Activated naive CD8-positive, alpha-beta T cell (primary cell): ENCODE measurements around the gene OR10R2.
"Not testable (repeated sequence)": the region's sequence is repeated elsewhere in the genome, so short reads cannot be mapped to it uniquely, and the experiment has no call there.

ENCODE experiments used
- H3K27ac Mint-ChIP-seq: one replicate; pipeline ENCODE4 v1.8.0; 2021; ENCODE audit warnings: mixed read lengths
- H3K27me3 Mint-ChIP-seq: one replicate; pipeline ENCODE4 v1.8.0; 2021; ENCODE audit warnings: mixed read lengths
- H3K36me3 Mint-ChIP-seq: one replicate; pipeline ENCODE4 v1.8.0; 2021; ENCODE audit warnings: mixed read lengths
- H3K4me1 Mint-ChIP-seq: one replicate; pipeline ENCODE4 v1.8.0; 2021; ENCODE audit warnings: low read depth, mixed read lengths
- H3K4me3 Mint-ChIP-seq: one replicate; pipeline ENCODE4 v1.8.0; 2021; ENCODE audit warnings: mild to moderate bottlenecking, mixed read lengths
- H3K9me3 Mint-ChIP-seq: one replicate; pipeline ENCODE4 v1.8.0; 2021; ENCODE audit warnings: low read depth, mixed read lengths

The OR10R2 gene, protein sequence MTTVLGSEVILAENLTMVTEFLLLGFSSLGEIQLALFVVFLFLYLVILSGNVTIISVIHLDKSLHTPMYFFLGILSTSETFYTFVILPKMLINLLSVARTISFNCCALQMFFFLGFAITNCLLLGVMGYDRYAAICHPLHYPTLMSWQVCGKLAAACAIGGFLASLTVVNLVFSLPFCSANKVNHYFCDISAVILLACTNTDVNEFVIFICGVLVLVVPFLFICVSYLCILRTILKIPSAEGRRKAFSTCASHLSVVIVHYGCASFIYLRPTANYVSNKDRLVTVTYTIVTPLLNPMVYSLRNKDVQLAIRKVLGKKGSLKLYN

DNA sequence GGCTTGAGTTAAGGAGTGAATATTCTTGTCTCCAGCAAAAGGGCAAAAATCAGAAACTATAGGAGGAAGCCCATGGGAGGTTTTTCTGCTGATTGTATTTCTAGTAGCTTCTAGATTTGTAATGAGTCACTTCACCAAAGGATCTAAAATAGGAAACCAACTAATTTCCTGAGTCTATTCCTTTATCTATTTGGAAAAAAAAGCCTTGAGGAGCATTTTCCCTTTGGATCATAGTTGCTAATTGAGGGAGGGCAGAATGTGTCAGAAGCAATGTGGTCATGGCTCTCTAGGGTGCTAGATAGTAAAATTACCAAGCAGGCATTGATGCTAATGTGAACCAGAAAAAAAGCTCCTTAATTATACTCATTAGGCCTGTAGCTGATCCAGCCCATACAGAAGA, at the start of gene OR10R2:
TSS of gene OR10R2 (plus strand) at position 301 of the 400 bp plus-strand sequence. CDS start 106 bp downstream, outside the sequence.
- Mint-ChIP-seq H3K4me1 (no peaks in the 10 kb centered on the region), H3K4me3 (no peak within 1 kb of the TSS), H3K36me3 (no peaks in the 10 kb centered on the region), H3K9me3 (no peaks in the 10 kb centered on the region), H3K27me3 (peaks cover 10% of the 10 kb centered on the region), H3K27ac (no peak within 1 kb of the TSS)

DNA sequence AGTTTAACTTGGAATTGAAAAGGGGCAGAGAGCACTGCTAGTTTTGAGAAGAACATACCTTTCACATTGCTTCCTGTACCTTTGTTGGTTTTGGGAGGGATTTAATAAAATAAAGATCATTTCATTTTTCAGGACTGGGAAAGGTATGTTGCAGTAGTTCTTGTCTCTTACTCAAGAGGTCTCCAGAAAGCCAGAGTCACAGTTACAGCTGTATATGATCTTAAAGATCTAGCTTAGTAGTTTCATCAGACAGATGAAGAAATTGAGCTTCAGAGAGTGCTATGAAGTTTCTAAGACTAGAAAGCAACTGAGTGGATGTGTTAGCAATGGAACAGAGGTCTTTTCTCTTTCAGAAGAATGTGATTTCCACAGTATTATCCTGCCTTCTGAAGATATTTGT, 47.0 kb upstream of the OR10R2 start:
- H3K36me3 Mint-ChIP-seq, result peaks cover 2% of the 10 kb centered on the region
- no peak overlapping the region for H3K27ac Mint-ChIP-seq
- H3K9me3 Mint-ChIP-seq, result no peaks in the 10 kb centered on the region
- H3K4me3 Mint-ChIP-seq, result no peak overlapping the region
- H3K27me3 Mint-ChIP-seq, result peaks cover 2% of the 10 kb centered on the region
- H3K4me1 Mint-ChIP-seq, result no peaks in the 10 kb centered on the region

DNA sequence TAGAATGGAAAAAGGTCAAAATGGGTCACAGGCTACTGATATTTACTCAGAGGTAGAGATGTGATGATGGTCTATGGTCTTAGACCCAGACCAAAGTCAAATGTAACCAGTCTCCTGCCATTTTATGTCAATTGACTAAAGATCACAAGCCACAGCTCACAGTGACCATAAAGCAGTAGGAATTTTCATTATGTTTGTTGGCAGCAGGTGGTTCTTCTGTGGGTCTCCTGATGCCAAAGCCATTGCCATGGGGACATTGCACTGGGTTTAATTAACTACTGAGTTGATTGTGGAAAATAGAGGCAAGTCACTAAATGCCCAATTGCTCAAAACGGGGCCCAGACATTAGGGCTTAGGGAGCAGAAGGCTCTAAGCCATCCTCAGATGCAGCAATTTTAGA, 45.9 kb upstream of the OR10R2 start, which contains the start of gene OR10K2:
TSS of gene OR10K2 (minus strand) at position 101 of the 400 bp plus-strand sequence. CDS start 5,371 bp downstream, outside the sequence.
- Mint-ChIP-seq H3K9me3 (no peaks in the 10 kb centered on the region), H3K36me3 (peaks cover 2% of the 10 kb centered on the region), H3K4me3 (no peak within 1 kb of the TSS), H3K27ac (no peak within 1 kb of the TSS), H3K27me3 (peaks cover 2% of the 10 kb centered on the region), H3K4me1 (no peaks in the 10 kb centered on the region)

DNA sequence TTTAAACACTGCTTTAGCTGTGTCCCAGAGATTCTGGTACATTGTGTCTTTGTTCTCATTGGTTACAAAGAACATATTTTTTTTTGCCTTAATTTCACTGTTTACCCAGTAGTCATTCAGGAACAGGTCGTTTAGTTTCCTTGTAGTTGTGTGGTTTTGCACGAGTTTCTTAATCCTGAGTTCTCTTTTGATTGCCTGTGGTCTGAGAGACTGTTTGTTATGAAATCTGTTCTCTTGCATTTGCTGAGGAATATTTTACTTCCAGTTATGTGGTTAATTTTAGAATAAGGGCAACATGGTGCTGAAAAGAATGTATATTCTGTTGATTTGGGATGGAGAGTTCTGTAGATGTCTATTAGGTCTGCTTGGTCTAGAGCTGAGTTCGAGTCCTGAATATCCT, 41.9 kb upstream of the OR10R2 start:
- H3K9me3 Mint-ChIP-seq, H3K4me3 Mint-ChIP-seq, H3K27ac Mint-ChIP-seq, H3K36me3 Mint-ChIP-seq, H3K4me1 Mint-ChIP-seq: not testable (repeated sequence)
- peaks cover 14% of the 10 kb centered on the region for H3K27me3 Mint-ChIP-seq

DNA sequence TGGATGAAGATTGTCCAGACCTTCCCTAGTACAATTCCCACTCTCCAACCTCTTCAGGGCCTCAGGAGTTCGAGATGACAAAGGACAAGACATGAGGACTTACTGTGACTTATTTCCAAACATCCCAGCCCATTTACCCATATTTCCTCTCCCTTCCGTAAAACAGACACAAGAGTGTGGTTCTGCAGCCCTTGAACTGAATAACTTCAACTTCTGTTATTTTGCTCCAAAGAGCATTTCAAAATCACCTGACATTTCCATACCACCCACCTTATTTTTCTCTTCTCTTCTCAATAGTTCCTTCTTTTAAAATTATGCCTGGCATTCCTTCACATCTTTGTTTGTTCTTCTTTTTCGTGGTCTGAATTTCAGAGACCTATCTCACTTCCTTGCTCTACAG, 37.3 kb upstream of the OR10R2 start:
- no peak overlapping the region for H3K27ac Mint-ChIP-seq
- H3K4me3 Mint-ChIP-seq, result no peak overlapping the region
- H3K4me1 Mint-ChIP-seq, result no peaks in the 10 kb centered on the region
- peaks cover 15% of the 10 kb centered on the region for H3K27me3 Mint-ChIP-seq
- no peaks in the 10 kb centered on the region for H3K36me3 Mint-ChIP-seq
- no peaks in the 10 kb centered on the region for H3K9me3 Mint-ChIP-seq

DNA sequence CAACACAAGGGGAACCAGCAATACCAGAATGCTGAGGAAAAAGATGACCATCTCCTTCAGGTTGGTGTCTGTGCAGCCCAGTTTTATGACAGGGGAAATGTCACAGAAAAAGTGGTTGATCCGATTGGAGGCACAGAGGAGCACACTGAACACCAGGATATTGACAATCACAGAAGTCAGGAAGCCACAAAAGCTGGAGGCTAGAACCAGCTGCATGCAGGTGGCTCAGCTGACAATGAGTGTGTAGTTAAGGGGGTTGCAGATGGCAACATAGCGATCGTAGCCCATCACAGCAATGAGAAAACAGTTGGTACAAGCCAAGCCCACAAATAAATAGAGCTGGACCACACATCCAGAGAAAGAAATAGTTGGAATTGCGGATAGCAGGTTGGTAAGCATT, 26.6 kb upstream of the OR10R2 start:
- H3K4me1 Mint-ChIP-seq, result no peaks in the 10 kb centered on the region
- H3K27me3 Mint-ChIP-seq, result peaks cover 9% of the 10 kb centered on the region
- H3K4me3 Mint-ChIP-seq, result no peak overlapping the region
- H3K9me3 Mint-ChIP-seq, result no peaks in the 10 kb centered on the region
- no peak overlapping the region for H3K27ac Mint-ChIP-seq
- no peaks in the 10 kb centered on the region for H3K36me3 Mint-ChIP-seq

DNA sequence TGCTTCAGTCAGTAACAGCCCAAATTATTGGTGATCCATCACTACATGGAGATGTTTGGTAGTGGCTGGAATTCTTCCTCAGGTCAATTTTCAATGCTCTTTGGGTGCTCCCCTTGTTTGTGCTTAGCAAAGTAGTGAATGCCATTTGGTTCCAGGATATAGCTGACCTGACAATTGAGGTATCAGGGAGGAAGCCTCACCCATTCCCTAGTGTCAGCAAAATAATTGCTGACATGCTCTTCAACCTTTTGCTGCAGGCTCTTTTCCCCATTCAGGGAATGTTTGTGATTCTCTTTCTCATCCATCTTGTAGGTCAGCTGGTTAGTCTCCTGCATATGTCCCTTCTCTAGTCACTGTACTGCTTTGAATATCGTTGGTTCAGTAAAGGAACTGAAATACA, 17.5 kb upstream of the OR10R2 start:
- no peak overlapping the region for H3K4me3 Mint-ChIP-seq
- H3K4me1 Mint-ChIP-seq, result no peaks in the 10 kb centered on the region
- H3K27ac Mint-ChIP-seq, result no peak overlapping the region
- H3K27me3 Mint-ChIP-seq, result peaks cover 5% of the 10 kb centered on the region
- no peaks in the 10 kb centered on the region for H3K9me3 Mint-ChIP-seq
- H3K36me3 Mint-ChIP-seq, result no peaks in the 10 kb centered on the region

DNA sequence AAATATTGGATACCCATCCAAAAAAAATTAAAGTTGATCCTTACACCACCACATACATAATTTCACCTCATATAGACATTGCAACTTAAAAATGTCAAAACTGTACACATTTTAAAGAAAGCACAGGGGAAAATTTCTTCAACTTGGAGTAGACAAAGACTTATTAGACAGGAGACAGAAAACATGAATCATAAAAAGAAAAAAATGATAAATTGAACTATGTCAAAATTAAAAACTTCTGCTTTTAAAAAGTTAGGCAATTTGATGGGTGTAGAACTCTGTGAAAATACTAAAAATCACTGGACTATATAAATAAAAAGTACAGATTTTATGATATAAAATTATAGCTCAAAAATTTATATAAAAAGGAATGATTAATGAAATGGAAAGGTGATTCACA, 14.8 kb upstream of the OR10R2 start:
- Mint-ChIP-seq H3K4me1 (no peaks in the 10 kb centered on the region), H3K9me3 (no peaks in the 10 kb centered on the region), H3K4me3 (no peak overlapping the region), H3K27ac (no peak overlapping the region), H3K36me3 (no peaks in the 10 kb centered on the region), H3K27me3 (peaks cover 5% of the 10 kb centered on the region)

DNA sequence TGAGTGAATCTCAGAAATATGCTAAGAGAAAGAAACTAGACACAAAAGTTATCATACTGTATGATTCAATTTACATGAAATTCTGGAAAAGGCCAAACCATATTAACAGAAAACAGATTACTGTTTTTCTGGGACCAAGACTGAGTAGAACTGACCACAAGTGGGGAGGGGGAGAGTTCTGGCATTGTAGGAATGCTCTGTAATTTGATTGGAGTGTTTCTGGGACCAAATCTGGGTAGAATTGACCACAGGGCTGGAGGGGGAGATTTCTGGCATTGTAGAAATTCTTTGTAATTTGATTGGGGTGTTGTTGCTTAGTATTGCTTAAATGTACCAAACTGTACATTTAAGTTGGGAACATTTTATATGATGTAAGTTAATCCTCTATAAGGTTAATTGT, 13.8 kb upstream of the OR10R2 start:
- H3K27ac Mint-ChIP-seq, result no peak overlapping the region
- no peak overlapping the region for H3K4me3 Mint-ChIP-seq
- H3K36me3 Mint-ChIP-seq, result no peaks in the 10 kb centered on the region
- H3K27me3 Mint-ChIP-seq, result peaks cover 5% of the 10 kb centered on the region
- H3K9me3 Mint-ChIP-seq, result no peaks in the 10 kb centered on the region
- H3K4me1 Mint-ChIP-seq, result no peaks in the 10 kb centered on the region

DNA sequence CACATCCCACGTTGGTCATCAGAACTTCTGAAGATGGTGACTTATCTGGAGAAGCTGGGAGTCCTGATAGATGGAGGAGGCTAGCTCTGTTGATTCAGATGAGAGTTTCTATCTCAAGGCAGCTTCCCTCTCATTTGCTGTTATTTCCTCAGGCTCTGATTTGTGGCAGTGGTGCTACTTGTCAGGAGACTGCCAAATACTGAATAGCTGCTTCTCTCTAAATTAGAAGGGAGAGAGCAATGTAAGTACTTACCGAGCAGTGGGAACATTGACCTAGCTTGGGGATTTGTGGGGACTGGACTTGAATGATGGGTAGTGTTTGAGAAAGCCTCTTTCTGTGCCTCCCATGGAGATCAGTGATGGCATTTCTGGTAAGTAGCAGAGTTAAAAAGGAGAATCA, 10.5 kb upstream of the OR10R2 start, which contains the start of gene OR10K1:
TSS of gene OR10K1 (plus strand) at position 301 of the 400 bp plus-strand sequence. CDS start 3,728 bp downstream, outside the sequence.
- Mint-ChIP-seq H3K27ac (no peak within 1 kb of the TSS), H3K4me3 (no peak within 1 kb of the TSS), H3K27me3 (no peaks in the 10 kb centered on the region), H3K36me3 (no peaks in the 10 kb centered on the region), H3K9me3 (no peaks in the 10 kb centered on the region), H3K4me1 (no peaks in the 10 kb centered on the region)

DNA sequence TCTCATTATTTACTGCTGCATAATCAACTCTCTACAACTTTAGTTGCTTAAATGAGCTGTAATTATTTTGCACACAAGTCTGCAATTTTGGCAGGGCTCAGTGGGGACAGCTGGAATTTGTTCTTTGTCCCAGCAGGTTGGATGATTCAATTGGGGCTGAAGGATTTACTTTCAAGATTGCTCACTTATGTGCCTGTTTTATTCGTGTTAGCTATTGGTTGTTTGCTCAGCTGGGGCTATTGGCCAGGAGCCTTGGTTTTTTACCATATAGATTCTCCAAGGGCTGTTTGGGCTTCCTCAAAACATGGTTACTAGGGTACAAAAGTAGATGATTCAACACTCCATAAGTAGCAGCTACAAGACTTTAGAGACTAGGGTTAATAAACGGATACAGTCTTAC, 13.4 kb downstream of the OR10R2 start:
- Mint-ChIP-seq H3K4me3 (no peak overlapping the region), H3K36me3 (no peaks in the 10 kb centered on the region), H3K4me1 (no peaks in the 10 kb centered on the region), H3K27ac (no peak overlapping the region), H3K27me3 (peaks cover 1% of the 10 kb centered on the region), H3K9me3 (no peaks in the 10 kb centered on the region)

DNA sequence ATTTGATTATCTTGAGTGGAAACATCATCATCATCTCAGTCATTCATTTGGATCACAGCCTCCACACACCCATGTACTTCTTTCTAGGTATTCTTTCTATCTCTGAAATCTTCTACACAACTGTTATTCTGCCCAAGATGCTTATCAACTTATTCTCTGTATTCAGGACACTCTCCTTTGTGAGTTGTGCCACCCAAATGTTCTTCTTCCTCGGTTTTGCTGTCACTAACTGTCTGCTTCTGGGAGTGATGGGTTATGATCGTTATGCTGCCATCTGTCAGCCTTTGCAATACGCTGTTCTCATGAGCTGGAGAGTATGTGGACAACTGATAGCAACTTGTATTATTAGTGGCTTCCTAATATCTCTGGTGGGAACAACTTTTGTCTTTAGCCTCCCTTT, 19.3 kb downstream of the OR10R2 start:
- Mint-ChIP-seq H3K4me3 (no peak overlapping the region), H3K36me3 (no peaks in the 10 kb centered on the region), H3K27me3 (peaks cover 1% of the 10 kb centered on the region), H3K9me3 (no peaks in the 10 kb centered on the region), H3K4me1 (no peaks in the 10 kb centered on the region), H3K27ac (no peak overlapping the region)

DNA sequence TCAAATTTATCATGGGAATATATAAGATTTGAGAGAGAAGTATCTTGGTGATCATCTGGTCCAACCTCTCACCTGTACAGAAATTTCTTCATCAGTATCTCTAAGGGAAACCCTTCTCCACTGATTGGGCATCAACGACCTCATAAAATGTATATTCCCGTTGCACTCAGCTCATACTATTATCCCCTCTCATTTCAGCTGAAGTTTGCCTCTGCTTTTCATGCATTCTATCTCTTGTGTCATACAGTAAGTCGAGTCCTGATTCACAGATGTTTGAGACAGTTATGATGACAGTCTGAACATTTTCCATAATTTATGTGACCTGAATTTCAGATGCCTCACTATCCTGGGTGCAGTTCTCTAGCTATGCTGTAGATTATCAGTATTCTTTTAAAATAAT, 21.0 kb downstream of the OR10R2 start:
- H3K36me3 Mint-ChIP-seq, result no peaks in the 10 kb centered on the region
- no peak overlapping the region for H3K27ac Mint-ChIP-seq
- no peak overlapping the region for H3K4me3 Mint-ChIP-seq
- H3K27me3 Mint-ChIP-seq, result peaks cover 1% of the 10 kb centered on the region
- H3K9me3 Mint-ChIP-seq, result no peaks in the 10 kb centered on the region
- H3K4me1 Mint-ChIP-seq, result no peaks in the 10 kb centered on the region

DNA sequence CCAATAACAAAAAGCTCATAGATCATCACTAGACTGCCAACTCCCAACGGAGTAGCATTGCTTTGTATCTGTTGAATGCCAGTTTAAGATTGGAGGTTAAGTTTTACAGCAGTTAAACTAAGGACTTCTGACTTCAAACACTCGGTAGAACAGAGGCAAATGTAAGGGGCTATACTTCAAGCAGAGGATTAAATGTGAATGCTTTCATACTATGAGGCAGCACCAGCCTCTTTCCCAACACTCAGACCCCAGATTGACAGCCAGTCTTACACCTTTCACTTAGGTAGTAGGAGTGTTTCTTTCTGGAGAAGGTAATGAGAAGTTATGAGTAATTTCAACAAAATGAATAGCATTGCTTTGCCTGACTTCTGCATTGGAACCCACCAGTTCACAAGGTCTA, 22.8 kb downstream of the OR10R2 start:
- no peaks in the 10 kb centered on the region for H3K36me3 Mint-ChIP-seq
- no peaks in the 10 kb centered on the region for H3K27me3 Mint-ChIP-seq
- no peaks in the 10 kb centered on the region for H3K4me1 Mint-ChIP-seq
- no peaks in the 10 kb centered on the region for H3K9me3 Mint-ChIP-seq
- no peak overlapping the region for H3K4me3 Mint-ChIP-seq
- no peak overlapping the region for H3K27ac Mint-ChIP-seq

DNA sequence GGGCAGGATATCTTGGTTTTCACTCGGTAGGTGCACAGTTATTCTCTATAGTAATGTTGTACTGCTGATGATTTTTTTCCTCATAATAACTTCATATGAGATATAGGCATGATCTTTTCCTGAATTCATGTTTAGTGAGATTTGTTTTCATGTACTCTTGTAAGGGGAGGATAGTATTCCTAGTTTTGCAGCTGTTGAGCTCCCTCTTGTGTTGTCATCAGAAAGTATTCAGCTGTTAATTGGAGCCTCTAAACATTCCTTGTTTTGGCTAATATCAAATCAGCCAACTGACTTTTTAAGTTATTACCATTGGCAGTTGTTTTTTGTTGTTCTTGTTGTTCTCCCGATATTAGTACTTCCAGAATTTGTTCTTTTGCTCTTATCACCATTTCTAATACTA, 24.4 kb downstream of the OR10R2 start:
- Mint-ChIP-seq H3K36me3 (no peaks in the 10 kb centered on the region), H3K4me3 (no peak overlapping the region), H3K27ac (no peak overlapping the region), H3K4me1 (no peaks in the 10 kb centered on the region), H3K27me3 (no peaks in the 10 kb centered on the region), H3K9me3 (no peaks in the 10 kb centered on the region)

DNA sequence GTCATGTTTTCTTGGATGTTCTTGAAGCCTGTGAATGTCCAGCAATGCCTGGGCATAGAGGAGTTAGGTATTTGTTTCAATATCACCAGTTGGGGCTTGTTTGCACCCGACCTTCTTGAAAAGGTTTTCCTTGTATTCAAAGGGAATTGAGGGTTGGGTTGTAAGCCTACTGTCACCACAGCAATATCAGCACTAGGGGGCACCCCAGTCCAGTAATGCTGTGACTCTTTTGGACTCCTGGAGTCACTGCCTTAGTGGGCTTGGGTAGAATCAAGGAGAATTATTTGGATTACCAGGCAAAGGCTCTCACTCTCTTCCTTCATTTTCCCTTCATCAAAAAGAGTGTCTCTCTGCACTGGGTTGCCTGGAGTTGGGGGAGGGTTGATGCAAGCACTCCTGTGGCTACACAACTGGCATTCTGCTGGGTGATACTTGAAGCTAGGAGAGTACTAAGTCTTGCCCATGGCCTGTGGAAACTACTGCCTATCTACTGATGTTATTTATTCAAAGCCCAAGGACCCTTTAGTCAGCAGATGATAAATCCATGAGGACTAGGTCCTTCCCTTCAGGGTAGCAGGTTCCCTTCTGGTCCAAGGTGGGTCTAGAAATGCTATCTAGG, 34.5 kb downstream of the OR10R2 start:
- Mint-ChIP-seq H3K4me3 (no peak overlapping the region), H3K4me1 (no peaks in the 10 kb centered on the region), H3K27ac (no peak overlapping the region), H3K36me3 (no peaks in the 10 kb centered on the region), H3K9me3 (peaks cover 8% of the 10 kb centered on the region), H3K27me3 (peaks cover 13% of the 10 kb centered on the region)
